Measurements from ENCODE around the gene USH2A.

DNA sequence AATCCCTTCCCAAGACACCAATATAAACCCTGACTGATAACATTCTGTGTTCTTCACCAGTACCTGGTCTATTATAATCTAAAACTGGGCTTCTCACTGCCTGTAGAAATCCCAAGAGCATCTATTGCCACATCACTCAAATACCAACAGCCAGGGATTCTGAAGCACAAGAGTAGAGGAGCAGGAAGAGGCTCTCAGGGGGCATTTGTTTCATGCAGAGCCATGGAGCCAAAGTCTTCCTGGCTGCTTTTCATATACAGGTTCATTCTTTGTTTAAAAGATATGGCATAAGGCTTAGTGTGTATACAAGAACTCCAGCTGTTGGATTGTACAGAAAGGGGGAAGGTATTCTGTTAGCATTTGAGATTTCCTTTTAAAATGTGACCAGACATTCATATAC is 38.2 kb upstream of the USH2A start:
- TF ChIP-seq, protein P1, sequence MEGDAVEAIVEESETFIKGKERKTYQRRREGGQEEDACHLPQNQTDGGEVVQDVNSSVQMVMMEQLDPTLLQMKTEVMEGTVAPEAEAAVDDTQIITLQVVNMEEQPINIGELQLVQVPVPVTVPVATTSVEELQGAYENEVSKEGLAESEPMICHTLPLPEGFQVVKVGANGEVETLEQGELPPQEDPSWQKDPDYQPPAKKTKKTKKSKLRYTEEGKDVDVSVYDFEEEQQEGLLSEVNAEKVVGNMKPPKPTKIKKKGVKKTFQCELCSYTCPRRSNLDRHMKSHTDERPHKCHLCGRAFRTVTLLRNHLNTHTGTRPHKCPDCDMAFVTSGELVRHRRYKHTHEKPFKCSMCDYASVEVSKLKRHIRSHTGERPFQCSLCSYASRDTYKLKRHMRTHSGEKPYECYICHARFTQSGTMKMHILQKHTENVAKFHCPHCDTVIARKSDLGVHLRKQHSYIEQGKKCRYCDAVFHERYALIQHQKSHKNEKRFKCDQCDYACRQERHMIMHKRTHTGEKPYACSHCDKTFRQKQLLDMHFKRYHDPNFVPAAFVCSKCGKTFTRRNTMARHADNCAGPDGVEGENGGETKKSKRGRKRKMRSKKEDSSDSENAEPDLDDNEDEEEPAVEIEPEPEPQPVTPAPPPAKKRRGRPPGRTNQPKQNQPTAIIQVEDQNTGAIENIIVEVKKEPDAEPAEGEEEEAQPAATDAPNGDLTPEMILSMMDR (IDR thresholded peaks at IDR 0.05), result no peak
- TF ChIP-seq POLR2A (IDR thresholded peaks at IDR 0.05), result no peak

Data from gastroesophageal sphincter (tissue), 3 donors.